ENCODE data around the gene GPC6. TPM values are rescaled to one million over a fixed set of nuclear protein-coding genes. Genes with fewer than 3 reads are reported as not detected.

GPC6 gene
- total RNA-seq, 1 donor from 2014 or later: 42.9 TPM

- no peak for DNase-seq (ENCODE audit: low spot score)
- Histone ChIP-seq H3K27ac (no peak overlapping the region), H3K9ac (no peak overlapping the region), H3K4me2 (no peak overlapping the region), H3K79me2 (ENCODE audit: low read depth) (no peaks in the 10 kb centered on the region), H3K9me3 (ENCODE audit: low read depth) (no peaks in the 10 kb centered on the region), H3K4me3 (no peak overlapping the region), H4K20me1 (ENCODE audit: low read depth) (no peaks in the 10 kb centered on the region), H2AFZ (replicated peaks) (no peak overlapping the region), H3K4me1 (peaks cover 9% of the 10 kb centered on the region), H3K36me3 (no peaks in the 10 kb centered on the region), H3K27me3 (peaks cover 5% of the 10 kb centered on the region), H3F3A (ENCODE audit: low read depth) (no peaks in the 10 kb centered on the region)
- H3K4me3 Mint-ChIP-seq: no peak overlapping the region
- H3K27ac Mint-ChIP-seq: no peak overlapping the region
- H3K36me3 Mint-ChIP-seq: no peaks in the 10 kb centered on the region
- H3K4me1 Mint-ChIP-seq: peaks cover 29% of the 10 kb centered on the region
- TF ChIP-seq EZH2phosphoT487 (IDR thresholded peaks at IDR 0.05): no peak
- TF ChIP-seq, protein P1, sequence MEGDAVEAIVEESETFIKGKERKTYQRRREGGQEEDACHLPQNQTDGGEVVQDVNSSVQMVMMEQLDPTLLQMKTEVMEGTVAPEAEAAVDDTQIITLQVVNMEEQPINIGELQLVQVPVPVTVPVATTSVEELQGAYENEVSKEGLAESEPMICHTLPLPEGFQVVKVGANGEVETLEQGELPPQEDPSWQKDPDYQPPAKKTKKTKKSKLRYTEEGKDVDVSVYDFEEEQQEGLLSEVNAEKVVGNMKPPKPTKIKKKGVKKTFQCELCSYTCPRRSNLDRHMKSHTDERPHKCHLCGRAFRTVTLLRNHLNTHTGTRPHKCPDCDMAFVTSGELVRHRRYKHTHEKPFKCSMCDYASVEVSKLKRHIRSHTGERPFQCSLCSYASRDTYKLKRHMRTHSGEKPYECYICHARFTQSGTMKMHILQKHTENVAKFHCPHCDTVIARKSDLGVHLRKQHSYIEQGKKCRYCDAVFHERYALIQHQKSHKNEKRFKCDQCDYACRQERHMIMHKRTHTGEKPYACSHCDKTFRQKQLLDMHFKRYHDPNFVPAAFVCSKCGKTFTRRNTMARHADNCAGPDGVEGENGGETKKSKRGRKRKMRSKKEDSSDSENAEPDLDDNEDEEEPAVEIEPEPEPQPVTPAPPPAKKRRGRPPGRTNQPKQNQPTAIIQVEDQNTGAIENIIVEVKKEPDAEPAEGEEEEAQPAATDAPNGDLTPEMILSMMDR (IDR thresholded peaks at IDR 0.05): no peak
- TF ChIP-seq EZH2 (IDR thresholded peaks at IDR 0.05): no peak
- no peaks in the 10 kb centered on the region for H3K9me3 Mint-ChIP-seq
- H3K27me3 Mint-ChIP-seq (ENCODE audit: insufficient read depth, low read depth): no peaks in the 10 kb centered on the region
Measured at GRCh38 chr13:94305033-94305432, 1078.4 kb downstream of the GPC6 start.

DNA sequence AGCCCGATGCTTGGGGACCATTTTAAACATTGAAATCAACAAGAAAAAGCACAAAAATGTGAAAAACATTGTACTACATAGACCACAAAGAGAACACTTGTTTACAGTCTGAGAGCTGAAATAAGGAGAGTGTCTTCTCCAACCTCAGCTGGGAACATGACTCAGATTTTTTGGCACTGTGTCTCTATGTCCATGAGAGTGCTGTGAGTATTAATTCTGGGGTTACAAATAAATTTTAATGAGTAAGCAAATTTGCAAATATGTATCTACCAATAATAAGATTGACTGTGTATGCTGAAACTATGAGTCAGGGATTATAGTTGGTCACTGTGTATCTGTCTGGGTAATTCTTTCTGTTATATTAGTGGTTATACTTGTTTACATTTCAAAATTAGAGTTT, 1078.9 kb downstream of the GPC6 start:
- H3K79me2 ChIP-seq (ENCODE audit: low read depth): no peaks in the 10 kb centered on the region
- H3K4me2 ChIP-seq: no peak overlapping the region
- H3K9me3 ChIP-seq (ENCODE audit: low read depth): no peaks in the 10 kb centered on the region
- Mint-ChIP-seq H3K27ac (no peak overlapping the region), H3K4me3 (no peak overlapping the region), H3K4me1 (peaks cover 27% of the 10 kb centered on the region), H3K36me3 (no peaks in the 10 kb centered on the region), H3K27me3 (ENCODE audit: insufficient read depth, low read depth) (no peaks in the 10 kb centered on the region), H3K9me3 (no peaks in the 10 kb centered on the region)
- TF ChIP-seq EZH2 (IDR thresholded peaks at IDR 0.05): no peak
- TF ChIP-seq EZH2phosphoT487 (IDR thresholded peaks at IDR 0.05): no peak
- TF ChIP-seq, protein P1 (IDR thresholded peaks at IDR 0.05): no peak
- no peak for DNase-seq (ENCODE audit: low spot score)
- peaks cover 5% of the 10 kb centered on the region for H3K4me1 ChIP-seq
- peaks cover 9% of the 10 kb centered on the region for H3K27me3 ChIP-seq
- no peaks in the 10 kb centered on the region for H4K20me1 ChIP-seq (ENCODE audit: low read depth)
- no peak overlapping the region for H3K9ac ChIP-seq
- no peaks in the 10 kb centered on the region for H3K36me3 ChIP-seq
- H2AFZ ChIP-seq (replicated peaks): no peak overlapping the region
- no peak overlapping the region for H3K4me3 ChIP-seq
- H3K27ac ChIP-seq: no peak overlapping the region
- no peaks in the 10 kb centered on the region for H3F3A ChIP-seq (ENCODE audit: low read depth)

DNA sequence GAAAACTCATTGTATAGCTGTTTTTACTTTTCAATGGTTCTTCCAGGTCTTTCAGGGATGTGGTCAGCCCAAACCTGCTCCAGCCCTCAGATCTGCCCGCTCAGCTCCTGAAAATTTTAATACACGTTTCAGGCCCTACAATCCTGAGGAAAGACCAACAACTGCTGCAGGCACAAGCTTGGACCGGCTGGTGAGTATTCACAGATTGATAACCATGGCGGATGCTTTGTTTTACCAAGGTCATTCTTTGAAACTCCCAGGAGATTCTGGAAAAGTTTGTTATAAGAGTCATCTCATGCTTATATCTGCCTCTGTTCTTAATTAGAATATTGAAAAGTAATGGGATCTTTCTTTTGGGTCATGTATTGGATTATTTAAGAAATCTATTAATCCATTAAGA, 1079.3 kb downstream of the GPC6 start:
- Mint-ChIP-seq H3K4me3 (no peak overlapping the region), H3K9me3 (no peaks in the 10 kb centered on the region), H3K27ac (no peak overlapping the region), H3K4me1 (peaks cover 26% of the 10 kb centered on the region), H3K36me3 (no peaks in the 10 kb centered on the region), H3K27me3 (ENCODE audit: insufficient read depth, low read depth) (no peaks in the 10 kb centered on the region)
- no peak overlapping the region for H3K9ac ChIP-seq
- no peaks in the 10 kb centered on the region for H4K20me1 ChIP-seq (ENCODE audit: low read depth)
- peaks cover 14% of the 10 kb centered on the region for H3K27me3 ChIP-seq
- H2AFZ ChIP-seq (replicated peaks): no peak overlapping the region
- H3K4me3 ChIP-seq: no peak overlapping the region
- no peaks in the 10 kb centered on the region for H3K4me1 ChIP-seq
- no peaks in the 10 kb centered on the region for H3K79me2 ChIP-seq (ENCODE audit: low read depth)
- H3K4me2 ChIP-seq: no peak overlapping the region
- no peak overlapping the region for H3K27ac ChIP-seq
- no peak for TF ChIP-seq EZH2phosphoT487 (IDR thresholded peaks at IDR 0.05)
- TF ChIP-seq, protein P1 (IDR thresholded peaks at IDR 0.05): no peak
- TF ChIP-seq EZH2 (IDR thresholded peaks at IDR 0.05): no peak
- H3F3A ChIP-seq (ENCODE audit: low read depth): no peaks in the 10 kb centered on the region
- no peaks in the 10 kb centered on the region for H3K9me3 ChIP-seq (ENCODE audit: low read depth)
- H3K36me3 ChIP-seq: no peaks in the 10 kb centered on the region
- no peak for DNase-seq (ENCODE audit: low spot score)

Measured in neural progenitor cell (in vitro differentiated cells).